Endothelial cell of umbilical vein (primary cell): ENCODE results near the gene ZC3H18. TPM values are rescaled to one million over a fixed set of nuclear protein-coding genes. Genes with fewer than 3 reads are reported as not detected.

Experiments used
- BruUV-seq: library from RNA; stranded (reverse); fragments of 400-500 nt; replicated peaks from 2 replicates; lab custom pipeline; 2021; lab: Mats Ljungman, UMichigan
- CTCF ChIA-PET: fragments of 300-600, 350-600 bp; sonication (Branson Sonifier 250); formaldehyde crosslinking; loops from one replicate; lab custom pipeline; 2021; ENCODE audit warnings: antibody characterized with exemption, inconsistent platforms; lab: Charles Lee
- POLR2A ChIA-PET: fragments of 300-600, 350-600 bp; sonication (Branson Sonifier 250); formaldehyde crosslinking; loops from one replicate; lab custom pipeline; 2021; ENCODE audit warnings: antibody characterized with exemption, inconsistent platforms; lab: Charles Lee
- DNase-seq: peaks from one replicate; pipeline ENCODE4 v3.0.0-alpha.2; 2011; ENCODE audit warnings: low read depth, low spot score
- FAIRE-seq: peaks from 2 replicates; lab custom pipeline; 2011; peaks lifted over from hg19 to GRCh38; lab: Jason Lieb, UNC
- H2AFZ ChIP-seq: 2 replicates; pipeline ENCODE4 v1.6.0; 2012; ENCODE audit warnings: low read depth, low read length, control low read depth, inconsistent platforms
- H3K27ac ChIP-seq: 2 replicates; pipeline ENCODE4 v1.5.1; 2011; ENCODE audit warnings: low read depth, mild to moderate bottlenecking, control low read depth, low read length, moderate library complexity; ENCODE audit not compliant: insufficient read depth
- H3K27me3 ChIP-seq, 2 experiments: 2 replicates each; pipeline versions ENCODE4 v1.6.0 to v1.6.1; 2011; ENCODE audit warnings: low read length in 2 of 2, mixed read lengths in 1 of 2; ENCODE audit not compliant: control insufficient read depth in 2 of 2, insufficient read depth in 2 of 2
- H3K36me3 ChIP-seq, 2 experiments: 2 replicates in 1 of 2; 3 replicates in 1 of 2; pipeline ENCODE4 v1.5.1; 2011; ENCODE audit warnings: low read length in 2 of 2, mild to moderate bottlenecking in 1 of 2, moderate library complexity in 1 of 2; ENCODE audit not compliant: control insufficient read depth in 2 of 2, insufficient read depth in 2 of 2; ENCODE audit errors: extremely low read depth in 1 of 2
- H3K4me1 ChIP-seq: 3 replicates; pipeline ENCODE4 v1.5.1; 2011; ENCODE audit warnings: mild to moderate bottlenecking, low read length; ENCODE audit not compliant: control insufficient read depth, insufficient read depth; ENCODE audit errors: extremely low read depth
- H3K4me2 ChIP-seq: 2 replicates; pipeline ENCODE4 v1.6.1; 2011; ENCODE audit warnings: low read length, control low read depth, mixed read lengths; ENCODE audit not compliant: insufficient read depth
- H3K4me3 ChIP-seq, 3 experiments: fragments of 200-600 bp in 1 of 3; sonication (generic), shearing (Covaris generic) in 1 of 3; replicated peaks in 1 of 3; 2 replicates each; pipeline ENCODE4 v1.5.1; 2011 to 2016; ENCODE audit warnings: control low read depth in 3 of 3, low read length in 3 of 3, mild to moderate bottlenecking in 2 of 3, inconsistent platforms in 1 of 3, low read depth in 1 of 3, moderate library complexity in 1 of 3; ENCODE audit not compliant: insufficient read depth in 1 of 3
- H3K79me2 ChIP-seq: 2 replicates; pipeline ENCODE4 v1.6.0; 2012; ENCODE audit warnings: low read length, inconsistent platforms; ENCODE audit not compliant: control insufficient read depth, insufficient read depth
- H3K9ac ChIP-seq: replicated peaks from 2 replicates; pipeline ENCODE3; 2011; ENCODE audit warnings: low read length, control low read depth; ENCODE audit not compliant: insufficient read depth; ENCODE audit errors: extremely low read depth
- H3K9me1 ChIP-seq: replicated peaks from 3 replicates; pipeline ENCODE4 v1.6.0; 2011; ENCODE audit warnings: mild to moderate bottlenecking, low read length; ENCODE audit not compliant: control insufficient read depth, insufficient read depth; ENCODE audit errors: extremely low read depth
- H3K9me3 ChIP-seq: replicated peaks from 2 replicates; pipeline ENCODE4 v1.5.1; 2012; ENCODE audit warnings: low read length, inconsistent platforms; ENCODE audit not compliant: control insufficient read depth, insufficient read depth
- H4K20me1 ChIP-seq: replicated peaks from 2 replicates; pipeline ENCODE3; 2011; ENCODE audit warnings: mild to moderate bottlenecking, low read length; ENCODE audit not compliant: control insufficient read depth, insufficient read depth; ENCODE audit errors: extremely low read depth
- EZH2 ChIP-seq: IDR thresholded peaks from 2 replicates; pipeline ENCODE4 v1.6.1; 2012; ENCODE audit warnings: borderline replicate concordance, low read depth, mild to moderate bottlenecking, moderate library complexity, low read length, inconsistent platforms; ENCODE audit not compliant: severe bottlenecking
- FOS ChIP-seq: IDR thresholded peaks from 2 replicates; pipeline ENCODE4 v1.6.1; 2011; ENCODE audit warnings: mild to moderate bottlenecking, low read length, moderate library complexity, borderline replicate concordance; ENCODE audit not compliant: insufficient read depth
- GATA2 ChIP-seq: IDR thresholded peaks from 2 replicates; pipeline ENCODE4 v1.7.0; 2011; ENCODE audit warnings: low read depth, mild to moderate bottlenecking, moderate library complexity, mixed read lengths, low read length; ENCODE audit not compliant: insufficient read length, insufficient read depth
- JUN ChIP-seq: IDR thresholded peaks from 2 replicates; pipeline ENCODE4 v1.6.1; 2011; ENCODE audit warnings: borderline replicate concordance, low read depth; ENCODE audit not compliant: insufficient read length, insufficient read depth
- MYC ChIP-seq: IDR thresholded peaks from one replicate; pipeline ENCODE4 v1.6.1; 2011; ENCODE audit warnings: mild to moderate bottlenecking, low read depth, low read length
- POLR2A ChIP-seq: IDR thresholded peaks from 2 replicates; pipeline ENCODE4 v1.6.1; 2012; ENCODE audit warnings: low read depth, mild to moderate bottlenecking, control low read depth, low read length
- POLR2AphosphoS5 ChIP-seq: IDR thresholded peaks from 2 replicates; pipeline ENCODE4 v1.6.1; 2012; ENCODE audit warnings: low read depth, mild to moderate bottlenecking, control low read depth, low read length, moderate library complexity; ENCODE audit not compliant: insufficient read depth
- dilution Hi-C: fragments of 300-500 bp; cut with MboI; formaldehyde crosslinking; loops from one replicate; pipeline ENCODE4 v1.15.0; 2019; ENCODE audit warnings: low sequenced_read_pairs; ENCODE audit not compliant: extremely low pct_ligation_motif_present
- intact Hi-C: fragments of 100-400 bp; cut with micrococcal nuclease; formaldehyde crosslinking; loops from one replicate; pipeline ENCODE4 v1.10.0; 2022
- polyA plus RNA-seq, 4 experiments: library from polyadenylated mRNA; depleted of rRNA in 3 of 4; stranded (reverse) in 3 of 4; unstranded in 1 of 4; fragments of >200 nt; gene quantifications; 2 replicates each; pipeline versions ENCODE4 v1.2.1 to v1.2.3, GENCODE V29; 2011 to 2012; ENCODE audit warnings: missing spikeins in 1 of 4
- total RNA-seq: library from RNA; stranded (reverse); gene quantifications from 2 replicates; pipeline ENCODE4 v1.2.3, GENCODE V29; 2021
- TF ChIP-seq, protein P1 (sequence below), 2 donors: IDR thresholded peaks; 1 replicate in 1 of 2; 2 replicates in 1 of 2; pipeline ENCODE4 v1.5.1; 2011; ENCODE audit warnings: low read length in 2 of 2, mild to moderate bottlenecking in 2 of 2, moderate library complexity in 2 of 2, control low read depth in 1 of 2, inconsistent platforms in 1 of 2, low read depth in 1 of 2; ENCODE audit not compliant: insufficient read depth in 1 of 2; ENCODE audit errors: extremely low read depth in 1 of 2
- TF ChIP-seq, protein P2 (sequence below): IDR thresholded peaks from 2 replicates; pipeline ENCODE4 v1.6.1; 2011; ENCODE audit not compliant: insufficient read depth, insufficient read length

Gene ZC3H18
- total and polyA plus RNA-seq, 2 donors (not counting 3 experiments of a cell fraction or from before 2014, with no cell fraction given): 12.1 to 52.8 TPM

DNA sequence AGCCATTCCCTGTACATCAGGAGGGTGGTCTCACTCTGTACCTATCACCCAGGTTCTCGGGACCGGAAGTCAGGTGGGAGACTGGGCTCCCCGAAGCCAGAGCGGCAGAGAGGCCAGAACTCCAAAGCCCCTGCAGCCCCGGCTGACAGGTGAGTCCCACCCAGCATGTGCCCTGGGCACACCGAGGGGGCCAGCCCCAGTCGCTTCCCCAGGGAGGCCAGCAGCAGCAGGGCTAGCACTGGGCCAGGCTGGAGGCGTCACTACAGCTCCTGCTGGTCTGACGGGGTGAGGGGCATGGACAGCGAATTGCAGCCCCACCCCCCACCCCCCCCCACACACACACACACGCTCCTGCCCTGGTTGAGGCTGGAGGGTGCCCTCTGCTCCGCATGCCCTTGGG is 60.2 kb downstream of the ZC3H18 start:
- intact Hi-C loops: no loop called here
- Histone ChIP-seq H3K79me2 (no peaks in the 10 kb centered on the region), H3K4me3 (no peak overlapping the region), H3K27me3 (no peaks in the 10 kb centered on the region), H3K27ac (no peak overlapping the region), H3K9ac (no peak overlapping the region), H2AFZ (no peak overlapping the region), H3K9me1 (no peaks in the 10 kb centered on the region), H3K4me1 (peaks cover 8% of the 10 kb centered on the region), H3K9me3 (no peaks in the 10 kb centered on the region), H4K20me1 (no peaks in the 10 kb centered on the region), H3K36me3 (peaks cover 2 to 17% of the 10 kb centered on the region in 2 experiments), H3K4me2 (no peak overlapping the region)
- POLR2A ChIA-PET: no interaction called here
- FAIRE-seq (no peak), DNase-seq (no peak)
- TF ChIP-seq, protein P1, sequence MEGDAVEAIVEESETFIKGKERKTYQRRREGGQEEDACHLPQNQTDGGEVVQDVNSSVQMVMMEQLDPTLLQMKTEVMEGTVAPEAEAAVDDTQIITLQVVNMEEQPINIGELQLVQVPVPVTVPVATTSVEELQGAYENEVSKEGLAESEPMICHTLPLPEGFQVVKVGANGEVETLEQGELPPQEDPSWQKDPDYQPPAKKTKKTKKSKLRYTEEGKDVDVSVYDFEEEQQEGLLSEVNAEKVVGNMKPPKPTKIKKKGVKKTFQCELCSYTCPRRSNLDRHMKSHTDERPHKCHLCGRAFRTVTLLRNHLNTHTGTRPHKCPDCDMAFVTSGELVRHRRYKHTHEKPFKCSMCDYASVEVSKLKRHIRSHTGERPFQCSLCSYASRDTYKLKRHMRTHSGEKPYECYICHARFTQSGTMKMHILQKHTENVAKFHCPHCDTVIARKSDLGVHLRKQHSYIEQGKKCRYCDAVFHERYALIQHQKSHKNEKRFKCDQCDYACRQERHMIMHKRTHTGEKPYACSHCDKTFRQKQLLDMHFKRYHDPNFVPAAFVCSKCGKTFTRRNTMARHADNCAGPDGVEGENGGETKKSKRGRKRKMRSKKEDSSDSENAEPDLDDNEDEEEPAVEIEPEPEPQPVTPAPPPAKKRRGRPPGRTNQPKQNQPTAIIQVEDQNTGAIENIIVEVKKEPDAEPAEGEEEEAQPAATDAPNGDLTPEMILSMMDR (IDR thresholded peaks at IDR 0.05; ENCODE audit: extremely low read depth in 1 of 2, insufficient read depth in 1 of 2, low read depth in 1 of 2, low read length in 2 of 2): no peak
- TF ChIP-seq MYC: no peak
- no peak for TF ChIP-seq GATA2
- no peak for TF ChIP-seq POLR2AphosphoS5
- TF ChIP-seq JUN: no peak
- TF ChIP-seq, protein P2, sequence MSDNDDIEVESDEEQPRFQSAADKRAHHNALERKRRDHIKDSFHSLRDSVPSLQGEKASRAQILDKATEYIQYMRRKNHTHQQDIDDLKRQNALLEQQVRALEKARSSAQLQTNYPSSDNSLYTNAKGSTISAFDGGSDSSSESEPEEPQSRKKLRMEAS: no peak
- no peak for TF ChIP-seq POLR2A
- no peak for TF ChIP-seq FOS
- no peak for TF ChIP-seq EZH2
- no TSS peak for BruUV-seq
- dilution Hi-C loops: no loop called here
- CTCF ChIA-PET: no interaction called here
